ENCODE data around the gene NGDN.

NGDN gene

GRCh38 chr14:23520899-23521533, 51.5 kb downstream of the NGDN start:
- no peaks in the 10 kb centered on the region for H3K9me3 Mint-ChIP-seq
- peak overlapping the region; percentile 50 for H3K27ac Mint-ChIP-seq
- H3K4me3 Mint-ChIP-seq, result no peak overlapping the region
- peaks cover 35% of the 10 kb centered on the region for H3K4me1 Mint-ChIP-seq
- peaks cover 7% of the 10 kb centered on the region for H3K27me3 Mint-ChIP-seq (ENCODE audit: low read depth, poor library complexity)
- peaks cover 8% of the 10 kb centered on the region for H3K36me3 Mint-ChIP-seq (ENCODE audit: low read depth)
- DNase-seq, result no peak
- TF ChIP-seq, protein P1, sequence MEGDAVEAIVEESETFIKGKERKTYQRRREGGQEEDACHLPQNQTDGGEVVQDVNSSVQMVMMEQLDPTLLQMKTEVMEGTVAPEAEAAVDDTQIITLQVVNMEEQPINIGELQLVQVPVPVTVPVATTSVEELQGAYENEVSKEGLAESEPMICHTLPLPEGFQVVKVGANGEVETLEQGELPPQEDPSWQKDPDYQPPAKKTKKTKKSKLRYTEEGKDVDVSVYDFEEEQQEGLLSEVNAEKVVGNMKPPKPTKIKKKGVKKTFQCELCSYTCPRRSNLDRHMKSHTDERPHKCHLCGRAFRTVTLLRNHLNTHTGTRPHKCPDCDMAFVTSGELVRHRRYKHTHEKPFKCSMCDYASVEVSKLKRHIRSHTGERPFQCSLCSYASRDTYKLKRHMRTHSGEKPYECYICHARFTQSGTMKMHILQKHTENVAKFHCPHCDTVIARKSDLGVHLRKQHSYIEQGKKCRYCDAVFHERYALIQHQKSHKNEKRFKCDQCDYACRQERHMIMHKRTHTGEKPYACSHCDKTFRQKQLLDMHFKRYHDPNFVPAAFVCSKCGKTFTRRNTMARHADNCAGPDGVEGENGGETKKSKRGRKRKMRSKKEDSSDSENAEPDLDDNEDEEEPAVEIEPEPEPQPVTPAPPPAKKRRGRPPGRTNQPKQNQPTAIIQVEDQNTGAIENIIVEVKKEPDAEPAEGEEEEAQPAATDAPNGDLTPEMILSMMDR (IDR thresholded peaks at IDR 0.05), result no peak

GRCh38 chr14:23521785-23522640, 52.5 kb downstream of the NGDN start:
- Mint-ChIP-seq H3K27ac (no peak overlapping the region), H3K36me3 (ENCODE audit: low read depth) (peaks cover 18% of the 10 kb centered on the region), H3K27me3 (ENCODE audit: low read depth, poor library complexity) (peaks cover 4% of the 10 kb centered on the region), H3K4me3 (no peak overlapping the region), H3K4me1 (peaks cover 30% of the 10 kb centered on the region), H3K9me3 (no peaks in the 10 kb centered on the region)
- TF ChIP-seq, protein P1 (IDR thresholded peaks at IDR 0.05), result no peak
- no peak for DNase-seq

GRCh38 chr14:23522643-23523198, 53.2 kb downstream of the NGDN start:
- H3K27ac Mint-ChIP-seq, result peak overlapping the region; percentile 66
- no peak overlapping the region for H3K4me3 Mint-ChIP-seq
- no peak for DNase-seq
- H3K27me3 Mint-ChIP-seq (ENCODE audit: low read depth, poor library complexity), result peaks cover 4% of the 10 kb centered on the region
- peaks cover 24% of the 10 kb centered on the region for H3K36me3 Mint-ChIP-seq (ENCODE audit: low read depth)
- TF ChIP-seq, protein P1 (IDR thresholded peaks at IDR 0.05), result no peak
- peaks cover 23% of the 10 kb centered on the region for H3K4me1 Mint-ChIP-seq
- H3K9me3 Mint-ChIP-seq, result no peaks in the 10 kb centered on the region

DNA sequence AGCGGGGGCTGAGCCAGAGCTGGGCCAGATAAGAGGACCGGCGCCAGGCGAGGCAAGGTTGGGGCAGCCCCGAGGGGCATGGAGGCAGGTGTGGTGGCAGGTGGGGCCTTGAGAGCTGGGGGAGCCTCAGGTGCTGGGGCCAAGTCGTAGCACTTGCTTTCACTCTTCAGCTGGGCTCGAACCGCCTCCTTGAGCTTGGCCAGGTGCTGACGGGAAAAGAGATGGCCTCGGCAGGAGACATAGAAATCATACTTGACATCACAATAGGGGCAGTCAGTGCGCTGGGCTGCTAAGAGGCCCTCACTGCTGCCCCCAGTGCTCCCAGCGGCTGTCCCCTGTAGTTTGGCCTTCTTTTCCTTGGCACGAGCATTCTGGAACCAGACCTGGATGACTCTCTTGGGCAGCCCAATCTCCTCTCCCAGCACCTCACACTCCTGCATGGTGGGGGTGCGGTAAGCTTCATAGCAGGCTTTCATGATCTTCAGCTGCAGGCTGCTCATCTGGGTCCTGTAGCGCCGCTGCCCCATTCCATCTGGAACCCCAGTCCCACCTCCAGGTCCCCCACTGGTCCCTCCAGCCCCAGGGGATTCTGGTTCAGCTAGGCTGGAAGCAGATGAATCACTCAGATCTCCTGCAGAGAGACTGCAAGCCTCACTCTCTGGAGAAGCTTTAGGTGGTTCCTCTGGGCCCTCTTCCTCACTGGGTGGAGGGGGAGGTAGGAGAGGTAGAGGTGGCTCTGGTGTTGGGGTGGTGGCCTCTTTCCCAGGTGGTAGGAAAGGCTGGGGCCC, 53.9 kb downstream of the NGDN start:
- Mint-ChIP-seq H3K4me1 (peaks cover 20% of the 10 kb centered on the region), H3K27ac (no peak overlapping the region), H3K27me3 (ENCODE audit: low read depth, poor library complexity) (peaks cover 4% of the 10 kb centered on the region), H3K36me3 (ENCODE audit: low read depth) (peaks cover 28% of the 10 kb centered on the region), H3K9me3 (no peaks in the 10 kb centered on the region), H3K4me3 (no peak overlapping the region)
- DNase-seq, result no peak
- TF ChIP-seq, protein P1 (IDR thresholded peaks at IDR 0.05), result no peak

DNA sequence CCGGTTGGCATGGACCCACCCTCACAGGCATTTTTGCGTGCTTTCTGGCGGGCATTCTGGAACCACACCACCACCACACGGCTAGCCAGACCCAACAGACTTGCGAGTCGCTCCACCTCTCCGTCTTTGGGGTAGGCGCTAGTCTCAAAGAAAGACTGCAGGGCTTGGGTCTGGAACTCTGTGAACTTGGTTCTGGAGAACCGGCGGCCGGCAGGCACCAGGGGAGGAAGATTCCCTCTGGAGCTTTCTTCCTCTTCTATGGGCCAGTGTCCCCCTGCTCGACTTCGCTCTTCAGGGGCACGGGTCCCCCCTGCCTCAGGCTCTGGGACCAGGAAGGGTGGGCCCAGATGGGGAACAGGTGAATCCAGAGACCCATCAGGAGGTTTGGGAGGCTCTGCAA, 55.5 kb downstream of the NGDN start:
- TF ChIP-seq, protein P1 (IDR thresholded peaks at IDR 0.05), result no peak
- Mint-ChIP-seq H3K36me3 (ENCODE audit: low read depth) (peaks cover 32% of the 10 kb centered on the region), H3K4me3 (no peak overlapping the region), H3K27me3 (ENCODE audit: low read depth, poor library complexity) (peaks cover 4% of the 10 kb centered on the region), H3K9me3 (no peaks in the 10 kb centered on the region), H3K4me1 (peaks cover 20% of the 10 kb centered on the region), H3K27ac (no peak overlapping the region)
- no peak for DNase-seq

Measured in nephron progenitor cell (in vitro differentiated cells).